Endodermal cell (in vitro differentiated cells): Measurements from ENCODE around the gene PHLPP1. TPM values are rescaled to one million over a fixed set of nuclear protein-coding genes. Genes with fewer than 3 reads are reported as not detected.

Source experiments
- DNase-seq: peaks from one replicate; pipeline ENCODE4 v3.0.0-alpha.2; 2017
- H3K27ac ChIP-seq: 2 replicates; pipeline ENCODE4 v1.5.1; 2013; ENCODE audit warnings: mild to moderate bottlenecking, low read depth, low read length, moderate library complexity
- H3K27me3 ChIP-seq: 2 replicates; pipeline ENCODE4 v1.6.1; 2013; ENCODE audit warnings: mild to moderate bottlenecking, low read length, moderate library complexity; ENCODE audit not compliant: insufficient read depth, control insufficient read depth, poor library complexity, severe bottlenecking
- H3K36me3 ChIP-seq: 2 replicates; pipeline ENCODE4 v1.7.0; 2013; ENCODE audit warnings: mild to moderate bottlenecking, low read length, moderate library complexity; ENCODE audit not compliant: control insufficient read depth, insufficient read depth
- H3K4me1 ChIP-seq: one replicate; pipeline ENCODE4 v1.7.0; 2013; ENCODE audit warnings: low read length; ENCODE audit not compliant: control insufficient read depth, insufficient read depth
- H3K4me3 ChIP-seq: 2 replicates; pipeline ENCODE4 v1.5.1; 2013; ENCODE audit warnings: mild to moderate bottlenecking, low read length, moderate library complexity
- H3K9ac ChIP-seq: 2 replicates; pipeline ENCODE4 v1.6.1; 2013; ENCODE audit warnings: mild to moderate bottlenecking, low read length, moderate library complexity; ENCODE audit not compliant: poor library complexity, severe bottlenecking; ENCODE audit errors: extremely low read depth
- H3K9me3 ChIP-seq: 2 replicates; pipeline ENCODE4 v1.6.1; 2013; ENCODE audit warnings: mild to moderate bottlenecking, low read length, moderate library complexity; ENCODE audit not compliant: control insufficient read depth
- H3K27ac Mint-ChIP-seq: 2 replicates; pipeline ENCODE4 v1.8.0; 2020; ENCODE audit warnings: mixed read lengths
- H3K27me3 Mint-ChIP-seq: 2 replicates; pipeline ENCODE4 v1.8.0; 2021; ENCODE audit warnings: mild to moderate bottlenecking, mixed read lengths; ENCODE audit not compliant: insufficient read depth
- H3K36me3 Mint-ChIP-seq: 2 replicates; pipeline ENCODE4 v1.8.0; 2020; ENCODE audit warnings: low read depth, mixed read lengths
- H3K4me1 Mint-ChIP-seq: 2 replicates; pipeline ENCODE4 v1.8.0; 2020; ENCODE audit warnings: mixed read lengths
- H3K4me3 Mint-ChIP-seq: 2 replicates; pipeline ENCODE4 v1.8.0; 2020; ENCODE audit warnings: mild to moderate bottlenecking, moderate library complexity, mixed read lengths
- H3K9me3 Mint-ChIP-seq: 2 replicates; pipeline ENCODE4 v1.8.0; 2020; ENCODE audit warnings: mild to moderate bottlenecking, mixed read lengths
- CTCF ChIP-seq: fragments of 200-600 bp; sonication (generic); conservative IDR thresholded peaks from 2 replicates; pipeline ENCODE4 v1.5.0; 2021; ENCODE audit warnings: antibody characterized with exemption, mild to moderate bottlenecking
- WGBS, 2 experiments: methylation state at CpG; one replicate each; pipeline versions ENCODE4 v1.1.5 to v1.1.7; 2013; ENCODE audit warnings: missing lambda C conversion rate in 2 of 2, mixed read lengths in 1 of 2; ENCODE audit not compliant: insufficient coverage in 1 of 2, insufficient read length in 1 of 2; 5-methylcytosine and 5-hydroxymethylcytosine counted together
- total RNA-seq, 2 donors: library from RNA; stranded (reverse); fragmentation: NEBNext Ultra II Directional in 1 of 2; extraction: Animal tissue kit (Norgen Biotek cat#: 25700) in 1 of 2; gene quantifications; 2 replicates in 1 of 2; 3 replicates in 1 of 2; pipeline ENCODE4 v1.2.1, GENCODE V29; 2021

Gene PHLPP1
- total RNA-seq, 2 donors from 2014 or later: 19.8 to 28.1 TPM

GRCh38 chr18:62973689-62974088 is 258.3 kb downstream of the PHLPP1 start:
- DNase-seq: no peak
- Histone ChIP-seq H3K9me3 (no peaks in the 10 kb centered on the region), H3K4me1 (no peaks in the 10 kb centered on the region), H3K4me3 (no peak overlapping the region), H3K27ac (no peak overlapping the region), H3K27me3 (no peaks in the 10 kb centered on the region), H3K9ac (no peak overlapping the region), H3K36me3 (peaks cover 5% of the 10 kb centered on the region)
- H3K9me3 Mint-ChIP-seq: no peaks in the 10 kb centered on the region
- H3K27me3 Mint-ChIP-seq: no peaks in the 10 kb centered on the region
- WGBS, 2 experiments: 80 to 100% methylated on average over 1 of the region's 1 CpG
- no peak overlapping the region for H3K4me3 Mint-ChIP-seq
- H3K27ac Mint-ChIP-seq: no peak overlapping the region
- peaks cover 5% of the 10 kb centered on the region for H3K4me1 Mint-ChIP-seq
- TF ChIP-seq CTCF: no peak
- peaks cover 34% of the 10 kb centered on the region for H3K36me3 Mint-ChIP-seq

GRCh38 chr18:62974388-62974787 is 259.0 kb downstream of the PHLPP1 start:
- H3K36me3 Mint-ChIP-seq: peaks cover 40% of the 10 kb centered on the region
- H3K4me3 ChIP-seq: no peak overlapping the region
- no peaks in the 10 kb centered on the region for H3K9me3 Mint-ChIP-seq
- no peak overlapping the region for H3K27ac Mint-ChIP-seq
- no peaks in the 10 kb centered on the region for H3K4me1 ChIP-seq
- 59 to 90% methylated on average over 1 to 3 of the region's 3 CpGs for WGBS, 2 experiments
- no peak for DNase-seq
- no peak overlapping the region for H3K27ac ChIP-seq
- no peak overlapping the region for H3K9ac ChIP-seq
- no peak overlapping the region for H3K4me3 Mint-ChIP-seq
- H3K9me3 ChIP-seq: no peaks in the 10 kb centered on the region
- H3K4me1 Mint-ChIP-seq: peaks cover 5% of the 10 kb centered on the region
- peaks cover 8% of the 10 kb centered on the region for H3K36me3 ChIP-seq
- H3K27me3 Mint-ChIP-seq: no peaks in the 10 kb centered on the region
- TF ChIP-seq CTCF: no peak
- no peaks in the 10 kb centered on the region for H3K27me3 ChIP-seq

GRCh38 chr18:62974928-62975675 is 259.8 kb downstream of the PHLPP1 start:
- Mint-ChIP-seq H3K9me3 (no peaks in the 10 kb centered on the region), H3K27ac (no peak overlapping the region), H3K36me3 (peaks cover 39% of the 10 kb centered on the region), H3K4me1 (peaks cover 5% of the 10 kb centered on the region), H3K4me3 (no peak overlapping the region), H3K27me3 (no peaks in the 10 kb centered on the region)
- H3K4me1 ChIP-seq: no peaks in the 10 kb centered on the region
- no peak overlapping the region for H3K4me3 ChIP-seq
- TF ChIP-seq CTCF: no peak
- H3K27ac ChIP-seq: no peak overlapping the region
- H3K36me3 ChIP-seq: peaks cover 11% of the 10 kb centered on the region
- H3K27me3 ChIP-seq: no peaks in the 10 kb centered on the region
- DNase-seq: no peak
- H3K9me3 ChIP-seq: no peaks in the 10 kb centered on the region
- no peak overlapping the region for H3K9ac ChIP-seq
- WGBS, 2 experiments: 93 to 94% methylated on average over 5 to 7 of the region's 7 CpGs
